ENCODE results near the gene SFPQ. TPM values are rescaled to one million over a fixed set of nuclear protein-coding genes. Genes with fewer than 3 reads are reported as not detected.
"Not testable (repeated sequence)": the region's sequence is repeated elsewhere in the genome, so short reads cannot be mapped to it uniquely, and the experiment has no call there.

SFPQ gene
- total RNA-seq, 1 experiment from 2014 or later = 363 TPM

DNA sequence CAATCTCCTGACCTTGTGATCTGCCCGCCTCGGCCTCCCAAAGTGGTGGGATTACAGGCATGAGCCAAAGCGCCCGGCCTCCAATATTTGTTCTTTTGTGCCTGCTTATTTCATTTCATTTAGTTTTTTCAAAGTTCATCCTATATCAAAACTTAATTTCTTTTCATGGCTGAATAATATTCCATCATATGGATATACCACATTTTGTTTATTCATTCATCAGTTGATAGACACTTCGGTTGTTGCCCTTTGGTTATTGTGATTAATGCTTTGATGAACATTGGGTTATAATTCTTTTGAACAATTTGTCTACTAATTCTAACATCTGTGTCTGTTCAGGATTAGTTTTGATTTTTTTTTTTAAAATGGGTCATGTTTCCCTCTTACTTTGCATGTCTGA lies 41.7 kb downstream of the SFPQ start:
- in situ Hi-C loops (cut with HindIII; ENCODE audit: low sequenced_read_pairs) = no loop called here
- DNase-seq (ENCODE audit: low spot score) = no peak

- DNase-seq (ENCODE audit: low spot score); in situ Hi-C loops (cut with HindIII; ENCODE audit: low sequenced_read_pairs): not testable (repeated sequence)
These were observed 46.9 kb downstream of the SFPQ start for GRCh38 chr1:35145892-35146549.

GRCh38 chr1:35143737-35144508 lies 49.0 kb downstream of the SFPQ start:
- in situ Hi-C loops (cut with HindIII; ENCODE audit: low sequenced_read_pairs) = no loop called here

GRCh38 chr1:35142728-35143127 lies 50.2 kb downstream of the SFPQ start:
- in situ Hi-C loops (cut with HindIII; ENCODE audit: low sequenced_read_pairs); DNase-seq (ENCODE audit: low spot score): not testable (repeated sequence)

More at GRCh38 chr1:35143737-35144508, 49.0 kb downstream of the SFPQ start:
- no peak for DNase-seq (ENCODE audit: low spot score)

DNA sequence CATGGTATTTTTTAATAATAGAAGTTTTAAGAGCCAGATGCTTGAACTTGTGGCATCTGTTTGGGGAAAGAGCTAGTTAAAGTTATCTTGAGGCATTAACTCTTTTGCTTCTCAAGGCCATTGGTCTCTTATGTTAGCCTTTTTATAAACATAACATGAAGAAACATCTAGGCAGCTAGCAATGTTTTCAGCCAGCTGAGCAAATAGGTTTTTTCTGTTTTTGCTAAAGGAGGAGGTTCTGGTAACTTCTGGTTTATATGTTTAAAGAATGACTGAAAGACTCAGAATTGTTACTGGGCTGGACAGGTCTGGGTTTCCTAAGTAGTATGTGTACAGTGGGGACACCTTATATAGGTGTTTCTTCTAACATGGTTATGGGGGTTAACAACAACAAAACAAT lies 50.7 kb downstream of the SFPQ start:
- in situ Hi-C loops (cut with HindIII; ENCODE audit: low sequenced_read_pairs); DNase-seq (ENCODE audit: low spot score): not testable (repeated sequence)

- in situ Hi-C loops (cut with HindIII; ENCODE audit: low sequenced_read_pairs); DNase-seq (ENCODE audit: low spot score): not testable (repeated sequence)
These were observed 55.4 kb downstream of the SFPQ start for GRCh38 chr1:35137590-35137989.

DNA sequence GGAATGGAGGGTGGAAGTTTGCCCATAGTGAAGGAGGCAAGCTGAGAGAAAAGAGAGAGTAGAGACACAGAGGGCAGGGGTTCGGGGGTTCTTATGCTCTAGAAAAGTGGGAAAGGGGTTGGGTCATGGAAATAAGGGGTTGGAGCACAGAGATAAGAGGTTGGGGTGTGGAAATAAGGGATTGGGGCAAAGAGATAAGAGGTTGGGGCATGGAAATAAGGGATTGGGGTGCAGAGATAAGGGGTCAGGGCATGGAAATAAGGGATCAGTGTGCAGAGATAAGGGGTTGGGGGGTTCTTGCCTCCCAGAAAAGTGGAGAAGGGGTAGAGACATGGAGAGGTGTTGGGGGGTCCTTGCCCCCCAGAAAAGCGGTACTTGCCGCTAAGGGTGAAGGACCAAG lies 56.2 kb downstream of the SFPQ start:
- in situ Hi-C loops (cut with HindIII; ENCODE audit: low sequenced_read_pairs) = no loop called here
- DNase-seq (ENCODE audit: low spot score) = no peak

Other genes with a start within 250 kb of the SFPQ start
- gene TMEM35B, start 207.8 kb downstream of the SFPQ start, total RNA-seq (2014; rRNA removed; shearing (Covaris generic)) = 49.2 and 73.3 TPM in 2 replicates
- 3.9 and 5.0 TPM in 2 replicates for gene ZMYM6, start 161.2 kb downstream of the SFPQ start, total RNA-seq (2014; rRNA removed; shearing (Covaris generic))
- gene ZMYM1, start 113.8 kb downstream of the SFPQ start, total RNA-seq (2014; rRNA removed; shearing (Covaris generic)) = 18.8 and 30.2 TPM in 2 replicates
- 20.9 and 34.2 TPM in 2 replicates for gene ZMYM4, start 75.6 kb upstream of the SFPQ start, total RNA-seq (2014; rRNA removed; shearing (Covaris generic))

Measured in G401 (cell line).